A673 (cell line): Measurements from ENCODE around the gene SESN1.

Source experiments
- EZH2 ChIP-seq: fragments of 200-600 bp; sonication (generic); IDR thresholded peaks from 2 replicates; pipeline ENCODE4 v1.6.1; 2017; ENCODE audit warnings: borderline replicate concordance, low read depth, mild to moderate bottlenecking, mixed read lengths, antibody characterized with exemption, low read length; ENCODE audit not compliant: poor library complexity, severe bottlenecking
- TF ChIP-seq, protein P1 (sequence below): fragments of 300-800, 200-600 bp; sonication (generic); conservative IDR thresholded peaks from 2 replicates; pipeline ENCODE4 v1.5.1; 2017; ENCODE audit warnings: low read depth, mild to moderate bottlenecking, antibody characterized with exemption, low read length, moderate library complexity, mixed read lengths

DNA sequence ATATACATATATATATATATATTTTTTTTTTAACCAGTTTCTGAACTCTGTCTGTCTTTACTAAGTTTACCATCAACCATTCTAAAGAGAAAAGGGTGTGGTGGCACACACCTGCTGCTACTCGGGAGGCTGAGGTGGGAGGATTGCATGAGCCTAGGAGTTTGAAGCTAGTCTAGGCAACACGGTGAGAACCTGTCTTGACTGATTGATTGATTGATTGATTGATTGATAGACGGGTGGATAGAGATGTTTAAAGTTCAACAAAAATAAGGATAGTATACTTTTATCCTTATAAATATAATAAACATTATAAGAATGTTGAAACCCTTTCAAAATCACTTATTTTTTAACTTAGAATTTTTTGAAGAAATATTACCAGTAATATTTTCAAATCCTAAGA lies 30.9 kb upstream of the SESN1 start:
- TF ChIP-seq, protein P1, sequence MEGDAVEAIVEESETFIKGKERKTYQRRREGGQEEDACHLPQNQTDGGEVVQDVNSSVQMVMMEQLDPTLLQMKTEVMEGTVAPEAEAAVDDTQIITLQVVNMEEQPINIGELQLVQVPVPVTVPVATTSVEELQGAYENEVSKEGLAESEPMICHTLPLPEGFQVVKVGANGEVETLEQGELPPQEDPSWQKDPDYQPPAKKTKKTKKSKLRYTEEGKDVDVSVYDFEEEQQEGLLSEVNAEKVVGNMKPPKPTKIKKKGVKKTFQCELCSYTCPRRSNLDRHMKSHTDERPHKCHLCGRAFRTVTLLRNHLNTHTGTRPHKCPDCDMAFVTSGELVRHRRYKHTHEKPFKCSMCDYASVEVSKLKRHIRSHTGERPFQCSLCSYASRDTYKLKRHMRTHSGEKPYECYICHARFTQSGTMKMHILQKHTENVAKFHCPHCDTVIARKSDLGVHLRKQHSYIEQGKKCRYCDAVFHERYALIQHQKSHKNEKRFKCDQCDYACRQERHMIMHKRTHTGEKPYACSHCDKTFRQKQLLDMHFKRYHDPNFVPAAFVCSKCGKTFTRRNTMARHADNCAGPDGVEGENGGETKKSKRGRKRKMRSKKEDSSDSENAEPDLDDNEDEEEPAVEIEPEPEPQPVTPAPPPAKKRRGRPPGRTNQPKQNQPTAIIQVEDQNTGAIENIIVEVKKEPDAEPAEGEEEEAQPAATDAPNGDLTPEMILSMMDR, result no peak
- TF ChIP-seq EZH2, result no peak
